TTC549 (cell line): ENCODE measurements around the gene TFPT.

Source experiments
- FAIRE-seq: peaks from 2 replicates; lab custom pipeline; 2012; peaks lifted over from hg19 to GRCh38; lab: Jason Lieb, UNC

TFPT gene

DNA sequence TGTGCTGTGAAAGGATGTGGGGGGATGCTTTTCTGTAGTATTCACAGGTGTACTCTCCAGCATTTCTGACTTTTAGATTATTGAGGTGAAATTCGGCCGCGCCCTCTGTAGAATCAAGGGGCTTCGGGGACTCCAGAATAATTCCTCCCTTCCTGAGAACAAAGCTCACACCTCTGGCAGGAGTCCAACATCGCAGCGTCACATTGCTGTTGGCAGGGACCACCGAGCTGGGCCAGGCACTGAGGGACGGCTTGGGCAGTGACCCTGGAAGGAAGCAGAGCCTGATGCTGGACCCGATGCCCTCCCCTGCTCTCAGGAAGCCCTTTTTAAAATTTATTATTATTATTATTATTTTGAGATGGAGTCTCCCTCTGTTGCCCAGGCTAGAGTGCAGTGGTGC, 40.6 kb downstream of the TFPT start:
- no peak for FAIRE-seq

DNA sequence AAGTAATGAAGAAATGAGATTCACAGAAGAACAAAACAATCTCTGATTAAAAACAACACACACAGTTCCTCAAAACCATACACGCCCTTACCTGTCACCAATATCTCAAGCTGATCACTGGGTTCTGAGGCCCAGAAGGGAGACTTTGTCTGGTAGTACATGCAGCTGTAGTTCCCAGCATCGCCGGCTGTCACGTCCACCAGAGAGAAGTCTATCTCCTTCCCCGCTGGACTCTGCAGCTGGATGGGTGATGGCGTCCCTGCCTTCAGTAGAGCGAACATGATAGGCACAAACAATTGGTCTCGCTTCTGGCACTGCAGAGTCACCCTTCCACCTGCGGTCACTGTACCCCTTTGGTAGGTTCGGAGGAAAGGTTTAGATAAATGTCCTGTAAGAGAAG, 41.6 kb downstream of the TFPT start:
- FAIRE-seq: no peak

GRCh38 chr19:54069470-54069869, 46.0 kb downstream of the TFPT start:
- FAIRE-seq: no peak

GRCh38 chr19:54063350-54064116, 51.9 kb downstream of the TFPT start, which contains the start of gene VSTM1:
VSTM1 (minus strand) TSS chr19:54063897; CDS start chr19:54063777, 120 bp downstream.
- FAIRE-seq: no peak

DNA sequence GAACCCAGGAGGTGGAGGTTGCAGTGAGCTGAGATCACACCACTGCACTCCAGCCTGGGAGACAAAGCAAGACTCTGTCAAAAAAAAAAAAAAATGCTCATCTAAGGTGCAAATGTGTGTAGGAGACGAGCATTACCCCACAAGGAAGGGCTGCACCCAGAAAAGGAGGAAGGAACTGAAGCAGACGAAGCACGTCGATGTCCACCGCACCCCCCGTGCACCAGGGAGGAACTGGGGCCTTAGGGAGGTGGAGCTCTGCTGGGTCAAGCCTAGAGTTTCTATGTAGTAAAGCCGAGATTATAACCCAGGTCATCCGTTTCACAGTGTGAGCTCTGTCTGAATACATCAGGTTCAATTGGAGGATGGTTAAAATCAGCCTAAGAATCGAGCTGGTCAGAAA, 52.8 kb downstream of the TFPT start:
- no peak for FAIRE-seq
